ENCODE measurements around the gene SETD4.

The SETD4 gene

GRCh38 chr21:36099000-36099399 lies 38.7 kb upstream of the SETD4 start:
- TF ChIP-seq CTCF (conservative IDR thresholded peaks at IDR 0.05; ENCODE audit: low read depth, low read length), result no peak
- DNase-seq (ENCODE audit: low read depth), result no peak

GRCh38 chr21:36098182-36098532 lies 37.8 kb upstream of the SETD4 start:
- no peak for DNase-seq (ENCODE audit: low read depth)
- no peak for TF ChIP-seq CTCF (conservative IDR thresholded peaks at IDR 0.05; ENCODE audit: low read depth, low read length)
- H3K4me3 ChIP-seq (ENCODE audit: low read length), result no peak overlapping the region

More at GRCh38 chr21:36099000-36099399, 38.7 kb upstream of the SETD4 start:
- no peak overlapping the region for H3K4me3 ChIP-seq (ENCODE audit: low read length)

- DNase-seq (ENCODE audit: low read depth), result peak; percentile 44
- no peak for TF ChIP-seq CTCF (conservative IDR thresholded peaks at IDR 0.05; ENCODE audit: low read depth, low read length)
- no peak overlapping the region for H3K4me3 ChIP-seq (ENCODE audit: low read length)
Measured at GRCh38 chr21:36097427-36098181, 37.3 kb upstream of the SETD4 start.

GRCh38 chr21:36096398-36097290 lies 36.3 kb upstream of the SETD4 start:
- DNase-seq (ENCODE audit: low read depth), result no peak
- H3K4me3 ChIP-seq (ENCODE audit: low read length), result no peak overlapping the region
- TF ChIP-seq CTCF (conservative IDR thresholded peaks at IDR 0.05; ENCODE audit: low read depth, low read length), result no peak

- no peak for DNase-seq (ENCODE audit: low read depth)
- no peak for TF ChIP-seq CTCF (conservative IDR thresholded peaks at IDR 0.05; ENCODE audit: low read depth, low read length)
- no peak overlapping the region for H3K4me3 ChIP-seq (ENCODE audit: low read length)
Measured at GRCh38 chr21:36093512-36093911, 33.2 kb upstream of the SETD4 start.

- DNase-seq (ENCODE audit: low read depth), result no peak
- H3K4me3 ChIP-seq (ENCODE audit: low read length), result no peak overlapping the region
- TF ChIP-seq CTCF (conservative IDR thresholded peaks at IDR 0.05; ENCODE audit: low read depth, low read length), result no peak
Measured at GRCh38 chr21:36092681-36093080, 32.4 kb upstream of the SETD4 start.
